T-helper 1 cell treated with Interleukin-12 subunit alpha and Interleukin-12 subunit beta and Interleukin-4 antibody, amounts not matched to agents 30 μg/mL and 1 μg/mL, for 36 hours (primary cell): ENCODE results near the gene C1D.
"Not testable (repeated sequence)": the region's sequence is repeated elsewhere in the genome, so short reads cannot be mapped to it uniquely, and the experiment has no call there.

Experiments
- H3K27ac Mint-ChIP-seq: one replicate; pipeline ENCODE4 v1.8.0; 2021; ENCODE audit warnings: mild to moderate bottlenecking, mixed read lengths
- H3K27me3 Mint-ChIP-seq: one replicate; pipeline ENCODE4 v1.8.0; 2021; ENCODE audit warnings: low read depth, mixed read lengths
- H3K36me3 Mint-ChIP-seq: one replicate; pipeline ENCODE4 v1.8.0; 2021; ENCODE audit warnings: low read depth, mixed read lengths
- H3K4me1 Mint-ChIP-seq: one replicate; pipeline ENCODE4 v1.8.0; 2021; ENCODE audit warnings: low read depth, mixed read lengths
- H3K4me3 Mint-ChIP-seq: one replicate; pipeline ENCODE4 v1.8.0; 2021; ENCODE audit warnings: mild to moderate bottlenecking, moderate library complexity, mixed read lengths
- H3K9me3 Mint-ChIP-seq: one replicate; pipeline ENCODE4 v1.8.0; 2021; ENCODE audit warnings: mixed read lengths

C1D gene

DNA sequence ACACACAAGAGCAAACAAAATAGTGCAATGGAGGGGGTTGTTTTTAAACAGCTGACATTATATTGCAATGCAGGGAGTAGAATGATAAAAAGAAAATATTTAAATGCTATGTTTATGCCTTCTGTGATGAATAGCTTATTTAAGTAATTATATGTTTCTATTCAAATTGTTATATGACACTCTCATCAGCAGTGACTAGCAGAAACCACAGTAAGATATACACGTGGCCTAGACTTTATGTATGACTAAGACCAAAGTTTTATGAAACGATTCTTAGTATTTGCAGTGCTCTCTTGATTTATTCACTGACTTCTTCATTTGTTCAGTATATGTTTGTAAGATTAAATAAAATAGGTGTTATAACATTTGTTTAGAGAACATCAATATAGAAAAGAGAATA is 26.1 kb upstream of the C1D start:
- Mint-ChIP-seq H3K4me3 (no peak overlapping the region), H3K9me3 (no peaks in the 10 kb centered on the region), H3K27ac (no peak overlapping the region), H3K4me1 (no peaks in the 10 kb centered on the region), H3K36me3 (no peaks in the 10 kb centered on the region), H3K27me3 (peaks cover 9% of the 10 kb centered on the region)

DNA sequence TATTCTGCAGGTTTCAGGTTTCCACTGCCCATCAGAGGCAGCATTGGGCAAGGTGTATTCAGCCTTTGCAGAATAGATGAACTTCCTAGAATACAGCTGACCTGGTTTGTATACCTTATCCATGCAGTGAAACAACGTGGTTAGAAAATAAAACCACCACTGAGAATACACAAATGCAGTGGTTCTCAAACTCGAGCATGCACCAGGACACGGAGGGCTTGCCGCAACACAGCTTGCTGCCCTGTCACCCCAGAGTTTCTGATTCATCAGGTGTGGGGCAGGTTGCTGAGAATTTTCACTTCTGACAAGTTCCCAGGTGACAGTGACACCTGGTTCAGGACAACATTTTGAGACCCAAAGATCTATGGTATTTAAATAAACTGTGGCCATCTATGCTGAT is 23.4 kb upstream of the C1D start:
- H3K4me1 Mint-ChIP-seq, result no peaks in the 10 kb centered on the region
- H3K9me3 Mint-ChIP-seq, result no peaks in the 10 kb centered on the region
- H3K36me3 Mint-ChIP-seq, result no peaks in the 10 kb centered on the region
- H3K27ac Mint-ChIP-seq, result no peak overlapping the region
- no peak overlapping the region for H3K4me3 Mint-ChIP-seq
- H3K27me3 Mint-ChIP-seq, result peaks cover 9% of the 10 kb centered on the region

DNA sequence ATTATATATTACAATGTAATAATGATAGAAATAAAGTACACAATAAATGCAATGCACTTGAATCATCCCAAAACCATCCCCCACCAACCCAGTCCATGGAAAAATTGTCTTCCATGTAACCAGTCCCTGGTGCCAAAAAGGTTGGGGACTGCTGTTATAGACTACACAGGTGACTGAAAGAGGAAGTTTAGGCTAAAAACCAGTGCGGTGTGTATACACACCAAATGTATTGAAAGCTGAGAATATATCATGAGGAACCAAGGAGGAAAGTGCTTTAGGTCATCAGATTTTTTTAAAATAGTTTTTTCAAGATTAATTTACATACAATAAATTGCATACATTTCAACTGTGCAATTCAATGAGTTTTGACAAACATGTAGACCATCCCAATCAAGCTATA is 20.5 kb upstream of the C1D start:
- Mint-ChIP-seq H3K27me3 (peaks cover 15% of the 10 kb centered on the region), H3K9me3 (no peaks in the 10 kb centered on the region), H3K27ac (no peak overlapping the region), H3K4me1 (no peaks in the 10 kb centered on the region), H3K4me3 (no peak overlapping the region), H3K36me3 (no peaks in the 10 kb centered on the region)

DNA sequence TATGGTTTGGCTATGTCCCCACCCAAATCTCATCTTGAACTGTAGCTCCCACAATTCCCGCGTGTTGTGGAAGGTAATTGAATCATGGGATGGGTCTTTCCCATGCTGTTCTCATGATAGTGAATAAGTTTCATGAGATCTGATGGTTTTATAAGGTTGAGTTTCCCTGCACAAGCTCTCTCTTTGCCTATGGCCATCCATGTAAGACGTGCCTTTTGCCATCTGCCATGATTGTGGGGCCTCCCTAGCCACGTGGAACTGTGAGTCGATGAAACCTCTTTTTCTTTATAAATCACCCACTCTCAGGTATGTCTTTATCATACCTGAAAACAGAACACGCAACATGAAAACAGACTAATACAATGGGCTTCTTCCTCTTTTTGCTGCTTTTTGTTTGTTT is 11.2 kb upstream of the C1D start:
- Mint-ChIP-seq H3K4me3 (no peak overlapping the region), H3K9me3 (no peaks in the 10 kb centered on the region), H3K36me3 (no peaks in the 10 kb centered on the region), H3K27me3 (peaks cover 35% of the 10 kb centered on the region), H3K4me1 (no peaks in the 10 kb centered on the region), H3K27ac (no peak overlapping the region)

DNA sequence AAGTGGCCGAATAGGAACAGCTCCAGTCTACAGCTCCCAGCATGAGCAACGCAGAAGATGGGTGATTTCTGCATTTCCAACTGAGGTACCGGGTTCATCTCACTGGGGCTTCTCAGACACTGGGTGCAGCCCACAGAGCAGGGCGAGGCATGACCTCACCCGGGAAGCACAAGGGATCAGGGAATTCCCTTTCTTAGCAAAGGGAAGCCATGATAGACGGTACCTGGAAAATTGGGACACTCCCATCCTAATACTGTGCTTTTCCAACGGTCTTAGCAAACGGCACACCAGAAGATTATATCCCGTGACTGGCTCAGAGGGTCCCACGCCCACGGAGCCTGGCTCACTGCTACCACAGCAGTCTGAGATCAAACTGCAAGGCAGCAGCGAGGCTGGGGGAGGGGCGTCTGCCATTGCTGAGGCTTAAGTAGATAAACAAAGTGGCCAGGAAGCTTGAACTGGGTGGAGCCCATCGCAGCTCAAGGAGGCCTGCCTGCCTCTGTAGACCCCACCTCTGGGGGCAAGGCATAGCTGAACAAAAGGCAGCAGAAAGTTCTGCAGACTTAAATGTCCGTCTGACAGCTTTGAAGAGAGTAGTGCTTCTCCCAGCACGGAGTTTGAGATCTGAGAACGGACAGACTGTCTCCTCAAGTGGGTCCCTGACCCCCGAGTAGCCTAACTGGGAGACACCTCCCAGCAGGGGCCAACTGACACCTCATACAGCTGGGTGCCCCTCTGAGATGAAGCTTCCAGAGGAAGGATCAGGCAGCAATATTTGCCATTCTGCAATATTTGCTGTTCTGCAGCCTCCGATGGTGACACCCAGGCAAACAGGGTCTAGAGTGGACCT is 1.2 kb upstream of the C1D start:
- H3K27ac Mint-ChIP-seq, H3K4me3 Mint-ChIP-seq, H3K36me3 Mint-ChIP-seq, H3K9me3 Mint-ChIP-seq: not testable (repeated sequence)
- peaks cover 14% of the 10 kb centered on the region for H3K4me1 Mint-ChIP-seq
- peaks cover 31% of the 10 kb centered on the region for H3K27me3 Mint-ChIP-seq

DNA sequence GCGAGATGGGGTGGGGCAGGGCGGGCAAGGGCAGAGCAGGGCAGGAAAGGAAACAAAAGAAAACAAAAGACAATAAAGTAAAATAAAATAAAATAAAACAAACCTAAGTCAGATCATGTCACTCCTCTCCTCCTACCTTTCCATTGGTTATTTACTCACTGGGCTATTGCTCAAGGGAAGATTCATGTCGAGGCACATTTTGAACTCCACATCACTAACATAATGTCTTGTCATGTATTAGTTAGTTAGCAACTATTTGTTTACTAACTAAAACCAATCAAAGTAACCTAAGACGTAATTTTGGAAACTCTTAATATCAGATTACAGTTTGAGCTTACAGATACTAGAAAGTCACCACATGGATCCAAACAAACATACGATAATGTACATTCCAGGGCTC is 2.2 kb downstream of the C1D start:
- H3K4me3 Mint-ChIP-seq, result no peak overlapping the region
- peaks cover 6% of the 10 kb centered on the region for H3K27me3 Mint-ChIP-seq
- H3K4me1 Mint-ChIP-seq, result peaks cover 19% of the 10 kb centered on the region
- no peak overlapping the region for H3K27ac Mint-ChIP-seq
- H3K9me3 Mint-ChIP-seq, result no peaks in the 10 kb centered on the region
- no peaks in the 10 kb centered on the region for H3K36me3 Mint-ChIP-seq

DNA sequence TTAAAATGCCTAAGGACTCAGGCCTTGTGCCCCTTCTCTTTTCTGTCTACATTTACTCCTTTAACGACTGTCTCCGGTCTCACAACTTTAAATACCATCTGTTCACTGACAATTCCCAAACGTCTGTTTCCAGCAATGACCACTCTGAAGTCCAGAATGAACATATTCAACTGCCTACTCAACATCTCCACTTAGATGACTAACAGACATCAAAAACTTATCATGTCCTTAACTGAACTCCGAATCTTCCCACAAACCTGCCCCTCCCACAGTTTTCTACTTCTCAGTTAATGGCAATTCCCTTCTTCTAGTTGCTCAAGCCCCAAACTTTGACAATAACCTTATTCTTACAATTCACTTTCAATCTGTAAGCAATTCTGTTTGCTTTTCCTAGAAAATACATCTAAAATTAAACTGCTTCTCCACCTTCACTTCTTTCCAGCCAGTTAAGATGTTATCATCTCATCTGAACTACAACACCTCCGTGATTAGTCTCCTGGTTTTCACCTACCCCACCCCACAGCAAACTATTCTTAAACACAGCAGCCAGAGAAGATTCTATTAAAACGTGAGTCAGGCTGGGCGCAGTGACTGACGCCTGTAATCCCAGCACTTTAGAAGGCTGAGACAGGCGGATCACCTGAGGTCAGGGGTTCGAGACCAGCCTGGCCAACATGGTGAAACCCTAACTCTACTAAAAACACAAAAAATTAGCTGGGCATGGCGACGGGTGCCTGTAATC is 2.8 kb downstream of the C1D start:
- Mint-ChIP-seq H3K4me1 (peaks cover 19% of the 10 kb centered on the region), H3K27ac (no peak overlapping the region), H3K9me3 (no peaks in the 10 kb centered on the region), H3K4me3 (peak overlapping the region; percentile 1), H3K36me3 (no peaks in the 10 kb centered on the region), H3K27me3 (peaks cover 2% of the 10 kb centered on the region)

DNA sequence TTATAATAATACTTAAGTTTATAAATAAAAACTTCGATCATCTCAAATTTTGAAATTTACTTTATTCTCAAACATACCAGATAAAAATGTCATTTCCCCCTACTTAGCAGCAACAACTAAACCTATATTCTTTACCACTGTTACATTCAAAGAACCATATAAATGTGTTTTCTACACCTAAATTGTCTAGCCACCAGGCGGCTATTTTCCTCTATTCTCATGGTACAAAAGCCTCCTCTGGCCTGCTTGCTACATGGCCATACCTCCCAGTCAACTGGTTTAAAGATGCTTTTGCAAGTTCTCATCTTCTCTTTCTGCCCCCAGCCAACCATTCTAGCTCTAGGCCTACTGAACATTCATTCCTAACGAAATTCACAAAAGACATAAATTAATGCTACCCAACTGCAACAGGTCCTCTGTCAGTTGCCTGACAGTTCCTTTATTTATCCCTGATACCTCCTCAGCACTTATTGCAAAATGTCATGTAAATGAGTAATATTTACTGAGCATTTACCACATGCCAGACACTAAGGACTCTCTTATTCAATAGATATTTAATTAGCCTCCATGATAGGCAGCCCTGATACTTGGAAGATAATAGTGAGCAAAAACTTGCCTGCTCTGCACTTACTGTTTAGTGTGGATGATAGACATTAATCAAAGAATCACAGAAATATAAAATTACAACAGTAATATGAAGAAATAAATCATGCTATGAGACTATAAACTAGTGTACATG is 5.0 kb downstream of the C1D start:
- Mint-ChIP-seq H3K4me3 (no peak overlapping the region), H3K27ac (no peak overlapping the region), H3K9me3 (no peaks in the 10 kb centered on the region), H3K27me3 (no peaks in the 10 kb centered on the region), H3K4me1 (peaks cover 18% of the 10 kb centered on the region), H3K36me3 (no peaks in the 10 kb centered on the region)

DNA sequence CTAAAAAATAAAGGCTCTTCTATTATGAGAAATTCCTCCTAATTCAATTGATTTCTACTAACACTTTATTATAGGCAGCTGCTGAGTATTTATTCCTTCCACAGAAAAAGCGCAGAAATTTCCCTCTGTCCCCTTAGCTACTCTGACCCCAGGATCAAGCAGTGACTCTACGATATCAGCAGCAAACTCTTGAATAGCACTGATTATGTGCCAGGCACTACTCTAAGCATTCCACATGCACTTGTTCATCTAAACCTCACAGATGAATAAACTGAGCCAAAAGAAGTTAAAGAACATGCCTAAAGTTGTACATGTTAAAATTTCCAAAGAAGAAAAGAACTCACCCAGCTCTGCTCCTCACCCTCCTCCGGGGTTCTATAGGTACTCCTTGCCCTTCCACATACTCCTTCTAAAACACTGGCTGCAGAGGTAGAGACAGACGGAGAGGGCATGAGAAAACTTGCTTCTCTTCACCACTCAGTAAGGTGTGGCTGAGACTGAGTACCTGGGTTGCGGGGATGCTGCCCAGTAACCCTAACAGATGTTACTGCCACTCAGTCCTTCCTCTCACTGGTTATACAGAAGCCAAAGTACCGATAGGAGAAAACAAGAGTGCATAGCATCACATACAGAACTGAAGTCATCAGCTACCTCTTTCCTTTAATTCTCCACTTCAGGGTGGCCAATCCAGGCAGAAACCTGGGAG is 9.9 kb downstream of the C1D start:
- Mint-ChIP-seq H3K9me3 (no peaks in the 10 kb centered on the region), H3K36me3 (peaks cover 1% of the 10 kb centered on the region), H3K27me3 (no peaks in the 10 kb centered on the region), H3K4me1 (peaks cover 7% of the 10 kb centered on the region), H3K27ac (no peak overlapping the region), H3K4me3 (no peak overlapping the region)

DNA sequence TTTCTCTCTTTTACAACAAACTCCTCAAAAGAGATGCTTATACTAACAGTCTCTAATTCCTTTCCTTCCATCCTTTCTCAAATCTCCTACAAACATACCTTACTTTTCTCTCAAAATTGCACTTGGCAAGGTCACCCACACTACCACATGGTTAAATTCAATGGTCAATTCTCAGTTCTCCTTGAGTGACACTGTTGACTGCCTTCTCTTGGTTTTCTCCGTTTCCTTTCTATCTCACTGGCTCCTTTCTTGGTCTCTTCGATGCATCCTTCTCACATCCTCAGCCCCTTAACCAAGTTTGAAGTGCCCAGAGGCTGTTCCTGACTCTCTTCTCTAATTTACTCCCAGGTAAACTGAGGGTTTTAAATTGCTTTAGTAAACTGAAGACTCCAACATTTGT is 12.5 kb downstream of the C1D start:
- peaks cover 2% of the 10 kb centered on the region for H3K36me3 Mint-ChIP-seq
- no peaks in the 10 kb centered on the region for H3K9me3 Mint-ChIP-seq
- no peak overlapping the region for H3K27ac Mint-ChIP-seq
- H3K4me1 Mint-ChIP-seq, result peaks cover 4% of the 10 kb centered on the region
- no peak overlapping the region for H3K4me3 Mint-ChIP-seq
- H3K27me3 Mint-ChIP-seq, result no peaks in the 10 kb centered on the region

DNA sequence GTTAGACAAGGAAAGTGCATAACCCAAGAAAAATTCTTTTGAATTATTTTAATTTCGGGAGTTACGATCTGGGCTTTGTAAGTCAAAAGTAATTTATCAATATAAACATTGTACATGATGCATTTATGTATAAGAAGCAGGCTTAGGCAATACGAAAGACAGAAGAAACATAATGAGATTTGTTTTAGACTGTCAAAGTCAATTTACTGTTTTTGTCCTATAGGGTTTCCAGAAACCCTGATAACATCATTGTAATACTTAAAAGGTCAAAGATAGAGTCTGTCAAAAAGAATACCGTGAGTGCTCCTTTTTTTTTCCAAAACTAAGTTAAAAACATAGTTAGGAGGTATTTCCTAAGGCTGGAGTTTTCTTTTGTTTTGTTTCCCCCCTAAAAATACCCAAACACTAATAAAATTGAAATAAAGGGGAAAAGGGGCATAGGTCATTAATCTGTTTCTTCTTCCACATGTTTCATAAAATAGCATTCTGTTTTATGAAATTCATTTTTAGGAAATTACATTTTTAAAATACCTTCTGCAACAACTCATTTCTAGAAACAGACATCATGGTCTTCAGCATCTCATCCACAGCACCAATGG is 16.1 kb downstream of the C1D start:
- Mint-ChIP-seq H3K36me3 (peaks cover 10% of the 10 kb centered on the region), H3K9me3 (no peaks in the 10 kb centered on the region), H3K27me3 (no peaks in the 10 kb centered on the region)

DNA sequence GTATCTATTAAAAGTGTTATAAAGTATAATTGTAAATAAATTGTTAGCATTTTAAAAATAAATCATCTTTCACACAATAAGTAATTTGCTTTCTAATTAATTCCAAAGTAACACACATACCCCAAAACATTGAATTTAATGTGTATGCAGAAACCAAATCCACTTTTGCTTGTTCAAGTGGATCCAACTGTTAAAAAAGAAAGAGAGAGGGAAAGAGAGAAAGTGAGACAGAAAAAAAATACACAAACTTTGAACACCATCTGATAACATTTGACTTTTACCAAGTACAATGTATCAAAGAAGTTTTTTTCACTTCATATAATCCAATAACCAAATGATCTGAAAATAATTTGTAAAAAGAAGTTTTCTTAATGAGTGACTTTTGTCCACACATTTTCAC is 16.6 kb downstream of the C1D start:
- Mint-ChIP-seq H3K4me1 (peaks cover 4% of the 10 kb centered on the region), H3K9me3 (no peaks in the 10 kb centered on the region), H3K4me3 (no peak overlapping the region), H3K27me3 (no peaks in the 10 kb centered on the region), H3K27ac (no peak overlapping the region), H3K36me3 (peaks cover 9% of the 10 kb centered on the region)

More for the DNA sequence above, 16.1 kb downstream of the C1D start:
- no peak overlapping the region for H3K4me3 Mint-ChIP-seq
- H3K27ac Mint-ChIP-seq, result no peak overlapping the region
- peaks cover 4% of the 10 kb centered on the region for H3K4me1 Mint-ChIP-seq

DNA sequence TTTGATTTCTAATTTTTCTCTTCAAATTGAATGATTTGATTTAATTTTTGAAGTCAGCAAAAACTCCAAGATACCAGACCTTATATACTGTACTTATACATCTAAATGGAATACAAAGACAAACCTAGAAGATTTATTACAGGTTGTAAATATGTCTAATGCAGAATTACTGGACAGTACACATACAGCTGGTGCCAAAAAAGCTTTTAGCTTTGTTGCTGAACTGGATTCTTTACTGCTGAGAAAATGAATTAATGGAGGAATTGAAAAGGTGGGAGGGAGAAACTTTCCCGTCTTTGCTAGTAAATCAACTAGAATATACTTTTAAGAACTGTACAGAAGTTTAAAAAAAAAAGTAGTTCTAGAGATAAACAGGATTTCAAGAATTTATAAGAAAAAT is 17.5 kb downstream of the C1D start:
- Mint-ChIP-seq H3K4me1 (peaks cover 4% of the 10 kb centered on the region), H3K9me3 (no peaks in the 10 kb centered on the region), H3K27me3 (no peaks in the 10 kb centered on the region), H3K36me3 (peaks cover 9% of the 10 kb centered on the region), H3K4me3 (no peak overlapping the region), H3K27ac (no peak overlapping the region)

DNA sequence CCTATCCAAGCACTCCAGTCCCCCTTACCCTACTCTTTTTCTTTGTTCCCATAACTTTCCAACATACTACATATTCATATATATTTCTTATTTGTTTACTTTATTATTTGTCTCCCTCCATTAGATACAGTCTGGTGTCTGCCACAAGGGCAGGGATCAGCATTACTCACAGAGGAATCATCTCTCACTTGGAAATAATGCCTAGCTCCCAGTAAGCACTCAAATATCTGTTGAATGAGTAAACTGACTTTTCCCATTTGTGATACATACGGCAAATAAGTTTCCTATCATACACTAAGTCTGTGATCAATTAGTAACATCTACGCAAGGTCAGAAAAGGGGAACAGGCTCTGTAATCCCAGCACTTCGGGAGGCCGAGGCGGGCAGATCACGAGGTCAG is 18.7 kb downstream of the C1D start:
- Mint-ChIP-seq H3K36me3 (peaks cover 9% of the 10 kb centered on the region), H3K4me1 (peaks cover 2% of the 10 kb centered on the region), H3K9me3 (no peaks in the 10 kb centered on the region), H3K27me3 (no peaks in the 10 kb centered on the region), H3K27ac (no peak overlapping the region), H3K4me3 (no peak overlapping the region)
